Measurements from ENCODE around the gene ITK.

The ITK gene

DNA sequence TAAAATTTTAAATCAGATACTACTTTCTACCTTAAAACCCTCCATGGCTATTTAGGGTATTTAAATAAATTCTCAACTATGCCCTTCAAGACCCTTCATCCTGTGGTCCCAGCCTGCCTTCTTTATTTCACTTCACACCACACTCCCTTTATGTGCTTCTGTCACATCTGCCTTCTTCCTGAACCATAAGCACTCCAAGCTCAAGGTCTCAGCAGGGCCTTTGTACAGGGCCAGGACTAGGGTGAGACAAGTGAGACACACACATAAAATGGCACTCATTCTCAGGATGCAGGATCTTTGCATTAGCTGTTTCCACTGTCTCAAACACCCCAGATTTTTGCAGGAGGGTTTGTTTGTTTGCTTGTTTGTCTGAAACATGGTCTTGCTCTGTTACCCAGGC is 7.6 kb downstream of the ITK start:
- H3K36me3 ChIP-seq (ENCODE audit: insufficient read depth, low read length): peaks cover 74% of the 10 kb centered on the region
- H3K9ac ChIP-seq (ENCODE audit: low read depth, low read length): no peak overlapping the region
- H4K20me1 ChIP-seq (ENCODE audit: insufficient read depth, low read length): peaks cover 38% of the 10 kb centered on the region
- no peaks in the 10 kb centered on the region for H3K9me3 ChIP-seq (ENCODE audit: insufficient read depth, low read length, severe bottlenecking)
- H3K27me3 ChIP-seq (ENCODE audit: insufficient read depth, low read length, poor library complexity): no peaks in the 10 kb centered on the region
- H3K27ac ChIP-seq (ENCODE audit: low read length): peak overlapping the region; percentile 41; the same call in 1 of the 2 replicates
- peak overlapping the region in 1 of 2 experiments; percentile 10; a peak in 1 of 4 replicates for H3K4me3 ChIP-seq (ENCODE audit: low read depth in 1 of 2, low read length in 2 of 2)
- DNase-seq: no peak
- no peak overlapping the region for H2AFZ ChIP-seq (ENCODE audit: low read depth, low read length)
- peaks cover 83% of the 10 kb centered on the region for H3K4me1 ChIP-seq (ENCODE audit: insufficient read depth, low read length)
- no peak for TF ChIP-seq EZH2 (IDR thresholded peaks at IDR 0.05; ENCODE audit: borderline replicate concordance, low read depth, low read length, severe bottlenecking)
- TF ChIP-seq, protein P1, sequence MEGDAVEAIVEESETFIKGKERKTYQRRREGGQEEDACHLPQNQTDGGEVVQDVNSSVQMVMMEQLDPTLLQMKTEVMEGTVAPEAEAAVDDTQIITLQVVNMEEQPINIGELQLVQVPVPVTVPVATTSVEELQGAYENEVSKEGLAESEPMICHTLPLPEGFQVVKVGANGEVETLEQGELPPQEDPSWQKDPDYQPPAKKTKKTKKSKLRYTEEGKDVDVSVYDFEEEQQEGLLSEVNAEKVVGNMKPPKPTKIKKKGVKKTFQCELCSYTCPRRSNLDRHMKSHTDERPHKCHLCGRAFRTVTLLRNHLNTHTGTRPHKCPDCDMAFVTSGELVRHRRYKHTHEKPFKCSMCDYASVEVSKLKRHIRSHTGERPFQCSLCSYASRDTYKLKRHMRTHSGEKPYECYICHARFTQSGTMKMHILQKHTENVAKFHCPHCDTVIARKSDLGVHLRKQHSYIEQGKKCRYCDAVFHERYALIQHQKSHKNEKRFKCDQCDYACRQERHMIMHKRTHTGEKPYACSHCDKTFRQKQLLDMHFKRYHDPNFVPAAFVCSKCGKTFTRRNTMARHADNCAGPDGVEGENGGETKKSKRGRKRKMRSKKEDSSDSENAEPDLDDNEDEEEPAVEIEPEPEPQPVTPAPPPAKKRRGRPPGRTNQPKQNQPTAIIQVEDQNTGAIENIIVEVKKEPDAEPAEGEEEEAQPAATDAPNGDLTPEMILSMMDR (IDR thresholded peaks at IDR 0.05; ENCODE audit: borderline replicate concordance, extremely low read depth, low read length, poor library complexity, severe bottlenecking): no peak
- peaks cover 100% of the 10 kb centered on the region for H3K79me2 ChIP-seq (ENCODE audit: insufficient read depth, low read length)
- H3K4me2 ChIP-seq (ENCODE audit: insufficient read depth, low read length): peak overlapping the region; percentile 43; the same call in 1 of the 2 replicates
- peak; percentile 47 for ATAC-seq (ENCODE audit: insufficient read depth, low read depth)

GRCh38 chr5:157189223-157189622 is 8.6 kb downstream of the ITK start:
- H3K79me2 ChIP-seq (ENCODE audit: insufficient read depth, low read length): peaks cover 100% of the 10 kb centered on the region
- no peak overlapping the region for H3K9ac ChIP-seq (ENCODE audit: low read depth, low read length)
- TF ChIP-seq EZH2 (IDR thresholded peaks at IDR 0.05; ENCODE audit: borderline replicate concordance, low read depth, low read length, severe bottlenecking): no peak
- TF ChIP-seq, protein P1 (IDR thresholded peaks at IDR 0.05; ENCODE audit: borderline replicate concordance, extremely low read depth, low read length, poor library complexity, severe bottlenecking): no peak
- H2AFZ ChIP-seq (ENCODE audit: low read depth, low read length): no peak overlapping the region
- peaks cover 74% of the 10 kb centered on the region for H3K36me3 ChIP-seq (ENCODE audit: insufficient read depth, low read length)
- ATAC-seq (ENCODE audit: insufficient read depth, low read depth) (no peak), DNase-seq (no peak)
- H3K27ac ChIP-seq (ENCODE audit: low read length): no peak overlapping the region
- H3K4me2 ChIP-seq (ENCODE audit: insufficient read depth, low read length): peak overlapping the region; percentile 43; the same call in 1 of the 2 replicates
- H3K9me3 ChIP-seq (ENCODE audit: insufficient read depth, low read length, severe bottlenecking): no peaks in the 10 kb centered on the region
- H4K20me1 ChIP-seq (ENCODE audit: insufficient read depth, low read length): peaks cover 42% of the 10 kb centered on the region
- H3K4me3 ChIP-seq (ENCODE audit: low read depth in 1 of 2, low read length in 2 of 2): no peak overlapping the region
- H3K4me1 ChIP-seq (ENCODE audit: insufficient read depth, low read length): peaks cover 83% of the 10 kb centered on the region
- no peaks in the 10 kb centered on the region for H3K27me3 ChIP-seq (ENCODE audit: insufficient read depth, low read length, poor library complexity)

- no peak for DNase-seq
- no peaks in the 10 kb centered on the region for H3K9me3 ChIP-seq (ENCODE audit: insufficient read depth, low read length, severe bottlenecking)
These were observed 13.2 kb downstream of the ITK start for GRCh38 chr5:157193699-157194424.

More at GRCh38 chr5:157193699-157194424, 13.2 kb downstream of the ITK start:
- H4K20me1 ChIP-seq (ENCODE audit: insufficient read depth, low read length): peaks cover 43% of the 10 kb centered on the region
- H3K4me1 ChIP-seq (ENCODE audit: insufficient read depth, low read length): peaks cover 63% of the 10 kb centered on the region
- ATAC-seq (ENCODE audit: insufficient read depth, low read depth): peak; percentile 71
- H3K36me3 ChIP-seq (ENCODE audit: insufficient read depth, low read length): peaks cover 67% of the 10 kb centered on the region
- no peak overlapping the region for H3K9ac ChIP-seq (ENCODE audit: low read depth, low read length)
- H2AFZ ChIP-seq (ENCODE audit: low read depth, low read length): no peak overlapping the region
- TF ChIP-seq, protein P1 (IDR thresholded peaks at IDR 0.05; ENCODE audit: borderline replicate concordance, extremely low read depth, low read length, poor library complexity, severe bottlenecking): no peak
- TF ChIP-seq EZH2 (IDR thresholded peaks at IDR 0.05; ENCODE audit: borderline replicate concordance, low read depth, low read length, severe bottlenecking): no peak
- no peak overlapping the region for H3K4me3 ChIP-seq (ENCODE audit: low read depth in 1 of 2, low read length in 2 of 2)
- peak overlapping the region; percentile 37; the same call in 1 of the 2 replicates for H3K4me2 ChIP-seq (ENCODE audit: insufficient read depth, low read length)
- H3K79me2 ChIP-seq (ENCODE audit: insufficient read depth, low read length): peaks cover 100% of the 10 kb centered on the region
- no peaks in the 10 kb centered on the region for H3K27me3 ChIP-seq (ENCODE audit: insufficient read depth, low read length, poor library complexity)
- peak overlapping the region; percentile 53 for H3K27ac ChIP-seq (ENCODE audit: low read length)

Measured in DND-41 (cell line).